HuH-7 (cell line): ENCODE results near the gene ENPP3.

Experiments used
- DNase-seq: peaks from one replicate; pipeline ENCODE4 v3.0.0; 2011; ENCODE audit warnings: low spot score

The ENPP3 gene

GRCh38 chr6:131636880-131637792, at the start of gene ENPP3:
ENPP3 (plus strand) TSS chr6:131637302; CDS start chr6:131637385, 83 bp downstream.
- peak; percentile 38 for DNase-seq

- no peak for DNase-seq
Measured at GRCh38 chr6:131587909-131588308, 49.2 kb upstream of the ENPP3 start.

- DNase-seq = no peak
Measured at GRCh38 chr6:131588643-131589042, 48.5 kb upstream of the ENPP3 start.

- DNase-seq = no peak
Measured at GRCh38 chr6:131592935-131593334, 44.2 kb upstream of the ENPP3 start.

GRCh38 chr6:131594074-131594473, 43.0 kb upstream of the ENPP3 start:
- DNase-seq = no peak

- peak; percentile 8 for DNase-seq
Measured at GRCh38 chr6:131597446-131597845, 39.7 kb upstream of the ENPP3 start.

GRCh38 chr6:131600716-131601115, 36.4 kb upstream of the ENPP3 start:
- no peak for DNase-seq

GRCh38 chr6:131602781-131603312, 34.3 kb upstream of the ENPP3 start:
- no peak for DNase-seq

GRCh38 chr6:131613296-131613925, 23.7 kb upstream of the ENPP3 start:
- DNase-seq = no peak

- no peak for DNase-seq
Measured at GRCh38 chr6:131615275-131615674, 21.8 kb upstream of the ENPP3 start.

- DNase-seq = peak; percentile 85
Measured at GRCh38 chr6:131627724-131628682, 9.1 kb upstream of the ENPP3 start, which contains the start of gene MED23. MED23 (minus strand) TSS chr6:131628242; CDS start chr6:131628049, 193 bp downstream.

GRCh38 chr6:131628726-131629125, 8.4 kb upstream of the ENPP3 start:
- DNase-seq = no peak

- no peak for DNase-seq
Measured at GRCh38 chr6:131629651-131630050, 7.5 kb upstream of the ENPP3 start.

- DNase-seq = no peak
Measured at GRCh38 chr6:131631625-131632289, 5.3 kb upstream of the ENPP3 start.

GRCh38 chr6:131635384-131636340, 1.4 kb upstream of the ENPP3 start:
- no peak for DNase-seq

- no peak for DNase-seq
Measured at GRCh38 chr6:131638013-131638412, 911 bp downstream of the ENPP3 start.

GRCh38 chr6:131640100-131640499, 3.0 kb downstream of the ENPP3 start:
- no peak for DNase-seq

GRCh38 chr6:131640576-131640975, 3.5 kb downstream of the ENPP3 start:
- no peak for DNase-seq

- no peak for DNase-seq
Measured at GRCh38 chr6:131641554-131641953, 4.5 kb downstream of the ENPP3 start.

GRCh38 chr6:131642565-131642964, 5.5 kb downstream of the ENPP3 start:
- DNase-seq = no peak
